Endodermal cell (in vitro differentiated cells): ENCODE data around the gene ARIH1. TPM values are rescaled to one million over a fixed set of nuclear protein-coding genes. Genes with fewer than 3 reads are reported as not detected.

Experiments used
- DNase-seq: peaks from one replicate; pipeline ENCODE4 v3.0.0-alpha.2; 2017
- H3K27ac ChIP-seq: 2 replicates; pipeline ENCODE4 v1.5.1; 2013; ENCODE audit warnings: mild to moderate bottlenecking, low read depth, low read length, moderate library complexity
- H3K27me3 ChIP-seq: 2 replicates; pipeline ENCODE4 v1.6.1; 2013; ENCODE audit warnings: mild to moderate bottlenecking, low read length, moderate library complexity; ENCODE audit not compliant: insufficient read depth, control insufficient read depth, poor library complexity, severe bottlenecking
- H3K36me3 ChIP-seq: 2 replicates; pipeline ENCODE4 v1.7.0; 2013; ENCODE audit warnings: mild to moderate bottlenecking, low read length, moderate library complexity; ENCODE audit not compliant: control insufficient read depth, insufficient read depth
- H3K4me1 ChIP-seq: one replicate; pipeline ENCODE4 v1.7.0; 2013; ENCODE audit warnings: low read length; ENCODE audit not compliant: control insufficient read depth, insufficient read depth
- H3K4me3 ChIP-seq: 2 replicates; pipeline ENCODE4 v1.5.1; 2013; ENCODE audit warnings: mild to moderate bottlenecking, low read length, moderate library complexity
- H3K9ac ChIP-seq: 2 replicates; pipeline ENCODE4 v1.6.1; 2013; ENCODE audit warnings: mild to moderate bottlenecking, low read length, moderate library complexity; ENCODE audit not compliant: poor library complexity, severe bottlenecking; ENCODE audit errors: extremely low read depth
- H3K9me3 ChIP-seq: 2 replicates; pipeline ENCODE4 v1.6.1; 2013; ENCODE audit warnings: mild to moderate bottlenecking, low read length, moderate library complexity; ENCODE audit not compliant: control insufficient read depth
- H3K27ac Mint-ChIP-seq: 2 replicates; pipeline ENCODE4 v1.8.0; 2020; ENCODE audit warnings: mixed read lengths
- H3K27me3 Mint-ChIP-seq: 2 replicates; pipeline ENCODE4 v1.8.0; 2021; ENCODE audit warnings: mild to moderate bottlenecking, mixed read lengths; ENCODE audit not compliant: insufficient read depth
- H3K36me3 Mint-ChIP-seq: 2 replicates; pipeline ENCODE4 v1.8.0; 2020; ENCODE audit warnings: low read depth, mixed read lengths
- H3K4me1 Mint-ChIP-seq: 2 replicates; pipeline ENCODE4 v1.8.0; 2020; ENCODE audit warnings: mixed read lengths
- H3K4me3 Mint-ChIP-seq: 2 replicates; pipeline ENCODE4 v1.8.0; 2020; ENCODE audit warnings: mild to moderate bottlenecking, moderate library complexity, mixed read lengths
- H3K9me3 Mint-ChIP-seq: 2 replicates; pipeline ENCODE4 v1.8.0; 2020; ENCODE audit warnings: mild to moderate bottlenecking, mixed read lengths
- WGBS, 2 experiments: methylation state at CpG; one replicate each; pipeline versions ENCODE4 v1.1.5 to v1.1.7; 2013; ENCODE audit warnings: missing lambda C conversion rate in 2 of 2, mixed read lengths in 1 of 2; ENCODE audit not compliant: insufficient coverage in 1 of 2, insufficient read length in 1 of 2; 5-methylcytosine and 5-hydroxymethylcytosine counted together
- total RNA-seq, 2 donors: library from RNA; stranded (reverse); fragmentation: NEBNext Ultra II Directional in 1 of 2; extraction: Animal tissue kit (Norgen Biotek cat#: 25700) in 1 of 2; gene quantifications; 2 replicates in 1 of 2; 3 replicates in 1 of 2; pipeline ENCODE4 v1.2.1, GENCODE V29; 2021
- TF ChIP-seq, protein P1 (sequence below): fragments of 200-600 bp; sonication (generic); conservative IDR thresholded peaks from 2 replicates; pipeline ENCODE4 v1.5.0; 2021; ENCODE audit warnings: antibody characterized with exemption, mild to moderate bottlenecking

The ARIH1 gene
- total RNA-seq, 2 donors from 2014 or later: 183 to 238 TPM

DNA sequence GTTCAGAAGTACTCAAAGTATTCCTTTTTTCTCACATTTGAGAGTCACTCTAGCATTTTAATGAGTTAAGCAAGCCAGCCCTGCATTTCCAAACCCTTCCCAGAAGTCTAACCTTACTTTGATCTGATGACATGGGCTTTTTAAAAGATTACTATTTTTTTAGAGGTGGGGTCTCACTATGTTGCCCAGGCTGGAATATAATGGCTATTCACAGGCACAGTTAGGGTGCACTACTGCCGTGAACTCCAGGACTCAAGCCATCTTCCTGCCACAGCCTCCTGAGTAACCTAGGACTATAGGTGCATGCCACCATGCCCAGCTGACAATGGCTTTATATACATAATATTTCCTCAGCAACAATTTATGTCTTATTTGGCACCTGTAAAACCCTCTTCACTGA is 116.3 kb downstream of the ARIH1 start:
- no peaks in the 10 kb centered on the region for H3K9me3 Mint-ChIP-seq
- Histone ChIP-seq H3K27ac (no peak overlapping the region), H3K9ac (no peak overlapping the region), H3K4me3 (no peak overlapping the region), H3K9me3 (no peaks in the 10 kb centered on the region), H3K27me3 (no peaks in the 10 kb centered on the region), H3K4me1 (no peaks in the 10 kb centered on the region), H3K36me3 (peaks cover 25% of the 10 kb centered on the region)
- no peak for DNase-seq
- WGBS, 2 experiments: 80 to 96% methylated on average over 1 of the region's 1 CpG
- TF ChIP-seq, protein P1, sequence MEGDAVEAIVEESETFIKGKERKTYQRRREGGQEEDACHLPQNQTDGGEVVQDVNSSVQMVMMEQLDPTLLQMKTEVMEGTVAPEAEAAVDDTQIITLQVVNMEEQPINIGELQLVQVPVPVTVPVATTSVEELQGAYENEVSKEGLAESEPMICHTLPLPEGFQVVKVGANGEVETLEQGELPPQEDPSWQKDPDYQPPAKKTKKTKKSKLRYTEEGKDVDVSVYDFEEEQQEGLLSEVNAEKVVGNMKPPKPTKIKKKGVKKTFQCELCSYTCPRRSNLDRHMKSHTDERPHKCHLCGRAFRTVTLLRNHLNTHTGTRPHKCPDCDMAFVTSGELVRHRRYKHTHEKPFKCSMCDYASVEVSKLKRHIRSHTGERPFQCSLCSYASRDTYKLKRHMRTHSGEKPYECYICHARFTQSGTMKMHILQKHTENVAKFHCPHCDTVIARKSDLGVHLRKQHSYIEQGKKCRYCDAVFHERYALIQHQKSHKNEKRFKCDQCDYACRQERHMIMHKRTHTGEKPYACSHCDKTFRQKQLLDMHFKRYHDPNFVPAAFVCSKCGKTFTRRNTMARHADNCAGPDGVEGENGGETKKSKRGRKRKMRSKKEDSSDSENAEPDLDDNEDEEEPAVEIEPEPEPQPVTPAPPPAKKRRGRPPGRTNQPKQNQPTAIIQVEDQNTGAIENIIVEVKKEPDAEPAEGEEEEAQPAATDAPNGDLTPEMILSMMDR: no peak
- no peaks in the 10 kb centered on the region for H3K4me1 Mint-ChIP-seq
- peaks cover 8% of the 10 kb centered on the region for H3K36me3 Mint-ChIP-seq
- H3K4me3 Mint-ChIP-seq: no peak overlapping the region
- H3K27ac Mint-ChIP-seq: no peak overlapping the region
- H3K27me3 Mint-ChIP-seq: no peaks in the 10 kb centered on the region

GRCh38 chr15:72591361-72591760 is 117.2 kb downstream of the ARIH1 start:
- no peaks in the 10 kb centered on the region for H3K27me3 Mint-ChIP-seq
- no peak overlapping the region for H3K4me3 Mint-ChIP-seq
- no peak overlapping the region for H3K9ac ChIP-seq
- peaks cover 17% of the 10 kb centered on the region for H3K36me3 ChIP-seq
- H3K27me3 ChIP-seq: no peaks in the 10 kb centered on the region
- no peak overlapping the region for H3K27ac Mint-ChIP-seq
- no peak overlapping the region for H3K4me3 ChIP-seq
- H3K27ac ChIP-seq: no peak overlapping the region
- no peaks in the 10 kb centered on the region for H3K4me1 ChIP-seq
- no peak for DNase-seq
- no peaks in the 10 kb centered on the region for H3K9me3 Mint-ChIP-seq
- WGBS, 2 experiments: 87% methylated on average over 1 of the region's 1 CpG; no CpG with 5 or more reads in 1 of the 2 experiments
- TF ChIP-seq, protein P1: no peak
- H3K36me3 Mint-ChIP-seq: no peaks in the 10 kb centered on the region
- H3K4me1 Mint-ChIP-seq: no peaks in the 10 kb centered on the region
- no peaks in the 10 kb centered on the region for H3K9me3 ChIP-seq

DNA sequence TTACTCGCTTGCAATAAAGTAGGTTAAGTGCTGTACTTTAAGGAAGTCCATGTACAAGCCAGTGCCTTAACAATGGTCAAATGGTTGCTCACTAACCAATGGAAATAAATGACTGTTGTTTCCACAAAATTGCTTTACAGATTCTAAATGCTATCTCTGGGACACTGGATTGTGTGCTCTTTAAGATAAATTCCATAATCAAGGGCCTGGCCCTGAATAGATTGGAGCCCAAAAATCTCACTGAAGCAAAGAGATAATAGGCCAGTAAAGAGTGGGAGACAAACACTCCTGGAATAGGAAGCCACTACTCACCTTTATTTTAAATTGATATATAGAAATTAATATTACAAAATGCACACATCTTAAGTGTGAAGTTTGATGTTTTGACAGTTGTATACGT is 118.0 kb downstream of the ARIH1 start:
- 80 to 92% methylated on average over 1 to 2 of the region's 2 CpGs for WGBS, 2 experiments
- Mint-ChIP-seq H3K9me3 (no peaks in the 10 kb centered on the region), H3K27me3 (no peaks in the 10 kb centered on the region), H3K36me3 (no peaks in the 10 kb centered on the region), H3K27ac (no peak overlapping the region), H3K4me3 (no peak overlapping the region), H3K4me1 (no peaks in the 10 kb centered on the region)
- DNase-seq: no peak
- H3K4me1 ChIP-seq: no peaks in the 10 kb centered on the region
- H3K27ac ChIP-seq: no peak overlapping the region
- H3K36me3 ChIP-seq: peaks cover 17% of the 10 kb centered on the region
- TF ChIP-seq, protein P1: no peak
- no peak overlapping the region for H3K4me3 ChIP-seq
- no peaks in the 10 kb centered on the region for H3K9me3 ChIP-seq
- H3K9ac ChIP-seq: no peak overlapping the region
- H3K27me3 ChIP-seq: no peaks in the 10 kb centered on the region
